ENCODE results near the gene DMD.

DNA sequence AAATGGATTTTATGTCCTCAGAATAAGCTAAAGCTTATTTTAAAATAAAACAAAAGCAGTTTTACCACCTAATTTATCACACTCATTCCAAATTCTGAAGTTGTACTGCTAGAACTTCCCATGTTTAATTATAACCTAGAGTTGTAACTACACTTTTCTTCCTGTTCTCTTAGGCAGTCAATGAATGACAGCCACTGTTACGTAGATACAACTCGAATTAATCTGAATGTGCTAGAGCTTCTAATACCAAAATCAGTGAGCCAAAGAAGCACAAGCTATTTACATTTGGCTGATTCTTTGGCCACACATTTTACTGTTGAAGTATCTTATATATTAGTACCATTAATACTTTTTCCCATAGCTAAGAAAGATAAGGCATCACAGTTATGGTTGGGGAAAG is 2040.6 kb downstream of the DMD start:
- no peak for TF ChIP-seq CTCF (IDR thresholded peaks at IDR 0.05)
- no peak for TF ChIP-seq EZH2 (IDR thresholded peaks at IDR 0.05)

All from neural progenitor cell (in vitro differentiated cells).